GM21619 (cell line): ENCODE results near the gene ATP9A.

Source experiments
- ATAC-seq: cut with Tn5 transposase; IDR thresholded peaks from one replicate; pipeline ENCODE4 v1.9.1; 2021; ENCODE audit not compliant: unreplicated experiment

Gene ATP9A

DNA sequence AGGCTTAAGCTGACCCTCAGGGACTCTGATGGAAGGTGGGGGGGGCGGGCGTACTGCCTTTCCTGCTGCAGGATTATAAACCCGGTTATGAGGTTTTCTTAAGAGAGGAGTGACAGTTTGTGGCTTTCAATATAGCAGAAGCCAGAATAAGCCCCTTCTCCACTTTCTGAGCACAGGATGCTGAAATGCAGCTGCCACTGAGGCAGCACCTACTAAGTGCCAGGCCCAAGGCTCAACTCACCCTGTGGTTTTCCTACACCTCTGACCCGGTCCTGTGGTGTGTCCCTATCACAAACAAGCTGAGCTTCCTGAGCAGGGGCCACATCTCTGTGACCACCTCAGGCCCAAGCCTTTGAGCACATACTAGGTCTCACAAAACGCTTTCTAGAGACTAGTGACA lies 166.1 kb downstream of the ATP9A start:
- ATAC-seq, result no peak

DNA sequence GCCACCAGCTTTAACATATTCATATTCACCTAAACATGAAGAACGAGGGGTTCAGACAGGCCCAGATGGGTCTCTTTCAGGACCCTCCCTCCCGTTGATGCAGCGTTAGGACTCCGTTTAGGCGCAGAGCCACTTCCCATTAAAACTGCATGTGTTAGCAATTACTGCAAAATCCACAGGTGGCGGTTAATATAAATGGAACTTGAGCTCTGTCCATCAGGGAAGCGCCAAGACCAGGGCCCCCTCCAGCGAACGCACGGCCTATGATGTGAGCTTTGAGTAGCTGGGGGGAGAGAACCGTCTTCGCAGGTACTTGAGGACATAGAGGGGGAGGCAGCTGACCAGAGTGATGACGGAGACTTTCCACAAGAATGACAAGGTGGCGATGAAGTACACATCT lies 167.2 kb downstream of the ATP9A start:
- no peak for ATAC-seq

DNA sequence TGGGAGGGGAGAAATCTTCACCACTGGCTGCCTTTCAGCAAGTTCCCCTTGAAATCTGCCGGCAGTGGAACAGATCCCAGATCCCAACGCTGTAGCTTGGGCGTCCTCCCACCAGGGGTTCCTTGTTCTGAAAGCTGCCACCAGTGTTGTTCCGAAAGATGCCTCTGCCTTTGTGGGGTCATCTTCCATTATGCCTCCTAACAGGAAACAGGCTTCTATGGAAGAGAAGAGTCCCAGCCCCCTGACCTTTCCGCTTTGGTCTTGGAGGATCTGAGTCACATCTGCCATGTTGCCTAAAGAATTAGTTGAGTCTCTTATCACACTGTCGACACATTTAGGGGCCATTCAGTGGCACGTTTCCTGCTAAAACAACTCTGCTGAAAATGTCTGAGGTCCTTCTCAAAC lies 168.2 kb downstream of the ATP9A start:
- no peak for ATAC-seq

DNA sequence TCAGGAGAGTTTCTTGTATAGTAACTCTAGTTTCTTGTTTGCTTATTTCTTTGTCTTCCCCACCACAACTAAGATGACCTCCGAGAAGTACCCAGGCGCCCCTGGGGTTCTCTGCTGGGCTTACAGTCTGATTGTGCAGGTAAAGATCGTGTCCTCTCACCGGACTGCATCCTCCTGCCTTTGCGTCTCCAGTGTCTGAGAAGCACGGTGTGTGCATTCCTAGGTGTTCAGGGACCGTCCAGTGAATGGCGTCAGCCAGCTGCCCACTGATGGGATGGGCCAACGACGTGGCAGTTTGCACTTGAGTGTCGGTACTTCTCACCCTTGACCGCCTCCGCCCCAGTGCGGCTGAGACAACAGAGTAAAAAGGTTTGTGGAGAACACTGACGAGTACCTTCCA lies 169.6 kb downstream of the ATP9A start:
- no peak for ATAC-seq

DNA sequence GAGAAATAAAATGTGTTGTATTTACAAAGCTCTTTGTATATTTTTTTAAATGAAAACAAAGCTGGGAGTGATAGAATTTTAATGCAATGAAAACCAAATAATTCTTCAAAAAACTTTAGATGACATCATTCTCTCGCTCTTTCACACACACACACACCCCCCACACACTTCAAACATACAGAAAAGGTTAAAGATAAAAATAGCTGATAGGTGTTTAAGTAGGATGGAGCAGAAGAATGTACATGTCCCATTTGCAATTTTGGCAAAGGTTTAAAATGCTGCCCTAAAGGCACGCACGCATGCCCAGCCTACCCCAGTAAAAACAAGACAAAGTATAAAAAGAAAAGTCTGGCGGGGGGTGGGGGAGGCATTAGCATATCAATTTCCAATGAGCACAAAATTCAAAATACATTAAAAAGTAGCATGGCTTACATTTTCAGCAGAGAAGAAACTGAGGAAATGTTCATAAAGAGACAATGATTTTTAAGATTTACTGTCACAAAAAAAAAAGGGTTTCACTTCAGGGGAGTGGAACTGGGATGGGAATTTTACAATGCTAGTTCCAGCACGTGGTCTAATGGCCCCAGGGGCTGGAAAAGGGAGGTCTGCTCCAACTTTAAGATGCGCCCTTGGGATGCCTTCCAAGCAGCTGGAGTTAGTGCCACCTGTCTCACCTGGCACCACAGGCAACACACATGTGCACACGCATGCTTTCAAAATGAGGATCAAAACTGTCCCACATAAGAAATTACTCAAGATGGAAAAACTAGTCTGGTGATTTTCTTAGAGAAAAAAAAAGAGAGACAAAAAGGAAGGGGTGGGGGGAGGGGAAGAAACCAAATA lies 170.6 kb downstream of the ATP9A start:
- no peak for ATAC-seq

DNA sequence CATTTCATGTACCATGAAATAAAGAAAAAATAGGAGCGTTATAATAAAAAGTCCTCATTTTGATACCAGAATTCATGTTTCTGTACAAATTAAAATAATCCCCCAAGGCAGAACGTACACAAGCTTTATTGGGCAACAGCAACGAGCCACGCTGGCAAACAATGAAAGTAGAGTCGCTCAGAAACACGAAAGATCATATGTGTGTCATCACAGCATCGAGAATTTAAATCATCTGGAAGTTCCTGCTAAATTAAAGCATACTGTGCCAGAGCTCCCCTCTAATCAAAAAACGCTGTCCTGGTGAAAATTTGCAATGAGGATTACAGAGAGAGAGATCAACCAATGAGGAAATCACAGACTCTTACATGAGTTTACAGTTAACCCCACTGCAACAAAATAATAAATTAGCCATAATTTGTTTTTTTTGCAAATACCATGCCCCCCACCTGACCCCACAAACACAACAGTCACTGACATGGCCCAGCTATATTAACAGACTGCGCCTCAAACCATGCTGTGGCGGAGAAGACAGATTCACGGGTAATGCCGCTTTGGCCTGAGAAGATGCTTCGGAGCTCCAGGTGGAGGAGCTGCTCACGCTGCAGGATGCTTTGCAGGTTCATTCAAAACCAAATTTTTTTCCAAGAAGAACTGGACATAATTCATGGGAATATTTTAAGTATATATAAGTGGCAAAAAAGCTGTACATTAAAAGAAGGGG lies 171.4 kb downstream of the ATP9A start:
- no peak for ATAC-seq

DNA sequence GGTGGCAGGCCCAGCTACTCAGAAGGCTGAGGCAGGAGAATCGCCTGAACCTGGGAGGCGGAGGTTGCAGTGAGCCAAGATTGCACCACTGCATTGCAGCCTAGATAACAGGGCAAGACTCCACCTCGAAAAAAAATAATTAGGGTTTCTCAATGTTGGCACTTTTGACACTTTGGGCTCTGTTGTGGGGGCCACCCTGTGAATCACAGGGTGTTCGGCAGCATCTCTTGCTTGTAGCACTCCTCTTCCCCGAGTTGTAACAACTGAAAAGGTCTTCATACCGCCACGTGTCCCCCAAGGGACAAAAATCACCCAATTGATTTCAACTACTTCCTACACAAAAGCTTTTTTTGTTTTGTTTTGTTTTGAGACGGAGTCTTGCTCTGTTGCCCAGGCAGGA lies 172.4 kb downstream of the ATP9A start:
- no peak for ATAC-seq

DNA sequence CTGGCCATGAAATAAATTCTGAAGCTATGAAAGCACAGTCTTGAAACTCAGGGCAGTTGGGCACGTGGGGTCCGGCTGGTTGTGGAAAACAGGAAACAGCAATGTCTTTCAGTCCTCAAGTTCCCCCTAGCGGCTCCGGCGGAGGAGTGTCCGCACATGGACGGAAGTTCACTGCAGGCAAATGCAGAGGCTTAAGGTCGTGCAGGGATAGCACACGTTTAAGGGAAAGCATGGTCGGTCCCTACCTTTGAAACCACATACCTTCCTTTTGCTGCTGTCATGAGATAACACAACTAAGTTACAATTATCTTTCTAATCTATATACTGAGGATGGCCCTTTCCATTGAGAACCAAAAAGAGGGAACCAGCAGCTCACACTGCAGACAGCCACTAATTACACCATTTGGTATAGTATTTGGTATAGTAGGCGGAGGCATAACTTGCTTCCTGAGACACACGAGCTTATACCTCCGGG lies 173.1 kb downstream of the ATP9A start:
- ATAC-seq, result peak; percentile 90

DNA sequence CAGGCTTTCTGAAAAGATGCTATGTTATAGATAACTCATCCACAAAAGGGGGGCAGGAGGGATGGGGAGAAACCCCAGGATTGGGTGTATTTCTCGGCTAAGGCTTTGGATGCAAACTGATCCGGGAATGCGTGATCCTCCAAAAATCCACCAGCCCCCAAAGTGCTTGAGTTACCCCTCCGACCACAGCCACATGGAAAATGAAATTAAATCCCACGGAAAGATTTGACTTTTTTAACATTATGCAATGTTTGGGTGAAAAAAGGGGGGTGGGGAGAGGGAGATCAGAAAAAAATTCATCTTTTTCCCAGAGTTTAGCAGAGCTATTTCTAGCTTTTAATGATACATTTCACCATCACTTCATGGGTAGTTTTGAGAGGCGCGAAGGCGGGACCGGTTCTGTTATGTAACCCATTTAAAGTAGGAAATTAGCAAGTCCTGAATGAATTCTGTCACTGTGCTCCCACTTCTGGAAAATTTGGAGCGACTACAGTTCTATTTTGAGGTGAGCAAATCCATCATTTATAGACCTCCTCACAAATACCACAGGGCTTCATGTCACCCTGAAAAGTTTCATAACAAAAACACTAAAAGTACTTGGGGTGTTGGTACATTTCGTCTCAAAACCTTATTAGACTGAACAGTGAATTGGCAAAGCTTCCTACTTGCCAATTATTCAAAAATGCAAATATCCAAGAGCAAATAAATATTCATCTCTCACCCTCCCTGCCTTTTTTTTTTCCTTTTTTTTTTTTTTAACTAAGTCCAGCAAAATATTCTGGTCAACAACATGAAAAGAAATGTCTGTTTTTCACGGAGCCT lies 173.7 kb downstream of the ATP9A start:
- ATAC-seq, result no peak

DNA sequence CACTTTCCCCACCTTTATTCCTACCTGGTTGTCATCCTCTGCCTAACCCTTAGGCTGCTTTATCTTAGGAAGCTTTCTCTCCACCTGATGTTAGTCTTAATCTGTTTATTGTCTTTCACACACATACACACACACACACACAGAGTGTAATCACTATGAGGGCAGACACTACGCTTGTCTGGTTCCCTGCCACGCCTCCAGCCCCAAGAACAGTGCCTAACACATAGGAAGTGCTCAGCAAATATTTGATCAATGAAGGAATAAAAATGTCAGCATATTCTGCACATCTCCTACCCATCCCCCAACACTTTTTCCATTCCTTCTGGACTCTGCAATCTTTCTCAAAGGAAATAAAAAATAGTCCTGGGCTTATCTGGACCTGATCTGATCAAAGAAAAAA lies 174.6 kb downstream of the ATP9A start:
- ATAC-seq, result no peak

DNA sequence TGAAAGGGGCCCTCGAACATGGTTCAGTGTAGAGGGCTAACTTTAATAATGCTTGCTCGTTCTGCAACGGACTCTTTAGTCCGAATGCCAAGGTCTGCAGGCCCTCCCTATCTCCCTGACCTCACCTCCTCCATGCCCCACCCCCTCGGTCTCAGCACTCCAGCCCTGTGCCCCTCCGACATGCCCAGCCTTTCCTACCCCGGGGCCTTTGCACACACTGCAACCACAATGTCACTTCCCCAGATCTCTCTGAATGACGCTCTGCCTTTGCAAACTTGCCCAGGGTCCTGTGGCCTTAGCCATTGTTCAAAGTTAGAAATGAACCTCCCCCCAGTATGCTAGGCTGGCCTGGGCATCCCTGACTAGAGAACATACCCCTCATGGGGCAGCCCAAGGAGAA lies 175.6 kb downstream of the ATP9A start:
- no peak for ATAC-seq

DNA sequence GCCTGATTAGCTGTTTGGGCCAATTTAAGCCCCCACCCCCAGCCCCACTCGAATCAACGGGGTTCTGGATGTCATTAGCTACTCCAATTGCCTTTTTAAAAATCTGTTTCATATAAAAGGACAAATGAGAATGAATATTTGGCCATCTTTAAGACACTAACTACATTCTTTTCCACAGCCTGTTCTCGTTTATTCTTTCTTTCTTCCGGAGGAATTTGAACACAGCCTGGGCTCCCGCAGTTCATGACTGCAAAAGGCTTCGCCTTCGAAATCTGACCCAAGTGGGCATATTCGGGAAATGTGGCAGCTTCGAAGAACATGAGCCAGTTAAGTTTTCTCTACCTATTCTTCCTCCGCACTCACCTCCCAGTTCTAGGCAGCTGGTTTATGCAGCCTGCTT lies 176.3 kb downstream of the ATP9A start:
- ATAC-seq, result no peak

DNA sequence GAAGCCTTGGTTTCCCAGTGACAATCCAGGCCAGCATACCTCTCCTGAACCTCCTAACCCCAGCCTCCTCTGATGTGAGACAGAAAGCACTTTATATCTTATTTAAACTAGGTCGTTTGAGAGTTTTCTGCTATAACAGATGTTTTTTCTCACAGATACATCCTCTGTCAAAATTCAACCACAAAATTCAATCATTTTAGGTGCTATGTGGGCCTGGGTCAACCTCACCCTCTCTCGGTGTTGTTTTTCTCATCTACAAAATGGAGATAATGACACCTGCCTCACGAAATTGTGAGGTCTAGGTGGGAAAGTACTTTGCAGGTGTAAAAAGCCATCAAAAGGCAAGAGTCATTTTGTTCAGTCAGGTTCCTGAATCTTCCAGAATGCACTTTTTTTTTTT lies 179.4 kb downstream of the ATP9A start:
- no peak for ATAC-seq

DNA sequence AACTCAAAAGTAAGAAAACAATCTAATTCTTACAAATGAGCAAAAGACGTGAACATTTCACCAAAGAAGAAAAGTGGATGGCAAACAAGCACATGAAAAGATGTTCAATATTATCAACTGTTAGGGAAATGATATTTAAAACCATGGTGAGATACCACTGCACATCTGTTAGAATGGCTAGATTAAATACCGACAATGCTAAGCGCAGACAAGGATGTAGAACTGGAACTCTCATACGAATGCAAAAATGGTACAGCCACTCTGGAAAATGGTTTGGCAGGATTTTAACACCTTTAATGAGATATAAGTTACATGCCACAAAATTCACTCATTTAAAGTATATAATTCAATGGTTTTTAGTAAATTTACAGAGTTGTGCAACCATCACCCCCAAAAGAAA lies 181.0 kb downstream of the ATP9A start:
- ATAC-seq, result no peak

DNA sequence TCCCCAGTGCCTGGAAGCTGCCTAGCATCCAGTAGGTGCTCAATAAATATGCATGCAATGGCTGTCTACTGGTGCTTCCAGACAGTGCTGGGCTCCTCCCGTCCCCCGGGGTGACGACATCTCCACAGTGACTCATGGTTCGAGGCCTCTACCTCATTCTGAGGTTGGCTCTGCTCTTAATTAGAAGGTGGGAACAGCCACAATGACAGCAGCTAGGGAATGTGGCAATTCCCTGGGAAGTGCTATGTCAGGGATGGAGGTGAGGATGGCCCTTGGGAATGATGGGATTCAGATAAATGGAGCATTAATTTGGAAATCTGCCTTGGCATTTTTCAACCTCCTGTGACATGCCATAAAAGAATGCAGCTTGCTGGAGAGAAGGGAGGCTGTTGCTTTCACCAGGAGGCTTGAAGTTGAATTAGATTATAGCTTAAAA lies 182.2 kb downstream of the ATP9A start:
- ATAC-seq, result no peak

DNA sequence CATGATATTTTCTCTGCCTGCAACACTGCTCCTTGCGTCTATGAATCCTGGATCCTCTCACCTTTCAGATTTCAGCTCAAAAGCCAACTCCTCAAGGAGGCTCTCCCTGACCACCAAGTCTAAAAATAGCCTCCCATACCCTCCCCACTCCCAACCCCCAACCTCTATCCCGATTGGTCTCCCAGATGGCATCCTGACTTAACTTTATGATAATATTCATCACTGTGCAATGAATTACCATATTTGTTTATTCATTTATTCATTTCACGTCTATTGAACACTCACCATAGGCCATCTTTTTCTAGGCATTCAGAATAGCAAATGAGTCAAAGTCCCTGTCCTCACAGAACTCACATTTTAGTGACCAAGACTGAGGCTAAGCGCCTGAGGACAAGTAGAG lies 183.0 kb downstream of the ATP9A start:
- ATAC-seq, result no peak

DNA sequence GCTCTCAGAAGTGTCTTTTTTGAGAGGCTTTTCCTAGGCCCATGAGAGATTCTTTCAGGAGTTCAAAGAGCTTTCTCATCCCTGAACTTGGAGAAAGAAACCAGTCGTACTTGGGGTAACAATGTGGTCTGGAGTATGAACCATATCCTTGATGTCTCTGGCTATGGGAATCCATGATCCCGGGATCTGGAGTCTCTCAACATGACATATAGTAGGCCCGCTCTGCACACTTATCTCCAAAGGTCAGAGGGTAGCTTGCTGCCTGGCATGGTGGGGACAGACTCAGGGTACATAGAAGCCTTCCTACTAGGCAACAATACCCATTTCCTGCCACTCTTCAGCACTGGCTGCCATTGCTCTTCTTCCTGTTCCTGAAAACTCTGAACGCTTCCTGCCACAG lies 183.5 kb downstream of the ATP9A start:
- no peak for ATAC-seq

DNA sequence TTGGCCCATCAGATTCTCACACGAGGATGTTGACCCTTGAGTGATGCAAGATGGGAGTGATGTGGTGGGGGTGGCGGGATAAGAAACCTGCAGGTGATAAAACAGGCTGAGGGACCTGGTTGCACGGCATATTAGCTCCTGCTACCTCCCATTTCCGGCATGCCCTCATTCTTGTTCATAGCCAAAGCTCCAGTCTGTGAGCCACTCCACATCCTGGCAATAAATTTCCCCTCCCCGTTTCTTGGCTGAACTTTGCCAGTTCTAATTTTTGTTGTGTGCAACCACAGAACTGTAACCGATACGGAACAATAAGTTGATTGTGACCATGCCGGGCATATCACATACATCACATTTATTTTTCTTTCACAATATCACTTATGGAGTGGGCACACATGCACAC lies 184.1 kb downstream of the ATP9A start:
- ATAC-seq, result no peak

DNA sequence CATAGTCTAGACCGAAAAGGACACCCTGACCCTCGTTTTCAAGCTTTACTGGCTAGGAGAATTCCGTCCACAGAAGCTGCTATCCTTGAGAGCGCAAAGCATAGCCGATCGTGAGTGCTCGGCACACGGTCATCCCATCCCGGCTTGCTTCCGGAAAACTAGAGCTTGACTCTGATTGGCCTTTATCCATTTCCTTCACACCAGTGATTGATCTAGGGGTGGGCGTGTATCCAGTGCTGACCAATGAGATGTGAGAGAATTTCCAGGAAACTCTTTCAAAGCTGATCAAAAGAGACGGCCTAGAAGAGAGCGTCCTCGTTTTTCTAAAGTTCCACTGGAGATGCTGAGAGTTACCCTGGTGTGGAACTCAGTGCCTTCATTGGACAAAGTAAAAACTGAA lies 184.7 kb downstream of the ATP9A start:
- ATAC-seq, result no peak

DNA sequence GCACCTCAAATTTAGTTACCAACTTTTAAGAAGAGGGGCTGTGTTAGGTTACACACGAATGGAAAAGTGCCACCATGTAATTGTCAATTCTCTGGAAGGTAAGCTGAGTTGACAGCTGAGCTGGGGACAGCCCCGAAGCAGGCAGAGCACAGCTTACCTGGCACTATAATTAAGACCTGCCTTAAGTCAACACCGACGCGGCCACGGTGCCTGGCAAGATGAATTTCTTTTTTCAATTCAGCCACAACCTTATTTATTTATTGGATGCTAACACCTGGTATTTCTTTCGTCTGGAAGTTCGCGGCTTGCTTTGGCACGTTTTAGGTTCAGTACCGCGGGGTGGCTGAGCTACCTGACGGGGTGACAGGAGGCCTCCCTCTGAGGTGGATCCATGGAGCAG lies 185.1 kb downstream of the ATP9A start:
- ATAC-seq, result no peak

DNA sequence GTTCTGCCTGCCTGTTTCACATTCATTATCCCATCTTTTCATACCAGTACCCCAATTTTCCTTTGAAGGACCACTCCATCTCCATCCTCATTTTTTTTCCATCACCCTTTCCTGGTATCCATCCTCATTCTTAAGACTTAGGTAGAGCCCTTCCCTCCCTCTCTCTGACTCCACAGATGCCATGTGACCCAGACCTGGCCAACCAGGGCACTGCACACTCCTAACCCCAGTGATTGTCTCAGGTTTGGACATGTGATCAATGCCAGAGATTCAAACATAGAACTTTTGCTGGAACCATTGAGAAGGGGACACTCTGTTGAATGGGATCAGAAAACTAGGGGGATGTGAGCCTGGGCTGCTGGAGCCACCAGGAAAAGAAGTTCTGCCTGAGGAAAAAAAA lies 186.6 kb downstream of the ATP9A start:
- no peak for ATAC-seq

DNA sequence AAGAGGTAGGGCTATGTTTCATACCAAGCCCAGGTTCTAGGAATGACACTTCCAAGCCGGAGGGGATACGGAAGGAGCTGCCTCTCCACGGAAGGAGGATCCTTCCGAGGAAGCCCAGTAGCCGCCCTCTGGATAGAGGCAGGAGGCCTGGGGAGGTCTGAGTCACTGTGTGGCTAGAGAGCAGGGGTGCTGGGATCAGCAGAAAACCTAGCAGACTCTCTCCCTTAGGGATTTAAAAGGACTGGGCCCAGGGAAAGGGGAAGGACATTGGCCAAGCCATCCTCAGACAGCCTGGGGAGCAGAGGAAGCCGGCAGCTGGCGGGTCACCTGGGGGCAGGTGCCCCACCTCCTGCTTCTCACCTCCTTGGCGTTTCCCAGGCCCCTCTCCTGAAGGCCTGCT lies 189.1 kb downstream of the ATP9A start:
- no peak for ATAC-seq
